GM21529 (cell line): ENCODE data around the gene PPIE.

ENCODE experiments used
- ATAC-seq: cut with Tn5 transposase; IDR thresholded peaks from one replicate; pipeline ENCODE4 v1.9.1; 2021; ENCODE audit not compliant: unreplicated experiment

PPIE gene

DNA sequence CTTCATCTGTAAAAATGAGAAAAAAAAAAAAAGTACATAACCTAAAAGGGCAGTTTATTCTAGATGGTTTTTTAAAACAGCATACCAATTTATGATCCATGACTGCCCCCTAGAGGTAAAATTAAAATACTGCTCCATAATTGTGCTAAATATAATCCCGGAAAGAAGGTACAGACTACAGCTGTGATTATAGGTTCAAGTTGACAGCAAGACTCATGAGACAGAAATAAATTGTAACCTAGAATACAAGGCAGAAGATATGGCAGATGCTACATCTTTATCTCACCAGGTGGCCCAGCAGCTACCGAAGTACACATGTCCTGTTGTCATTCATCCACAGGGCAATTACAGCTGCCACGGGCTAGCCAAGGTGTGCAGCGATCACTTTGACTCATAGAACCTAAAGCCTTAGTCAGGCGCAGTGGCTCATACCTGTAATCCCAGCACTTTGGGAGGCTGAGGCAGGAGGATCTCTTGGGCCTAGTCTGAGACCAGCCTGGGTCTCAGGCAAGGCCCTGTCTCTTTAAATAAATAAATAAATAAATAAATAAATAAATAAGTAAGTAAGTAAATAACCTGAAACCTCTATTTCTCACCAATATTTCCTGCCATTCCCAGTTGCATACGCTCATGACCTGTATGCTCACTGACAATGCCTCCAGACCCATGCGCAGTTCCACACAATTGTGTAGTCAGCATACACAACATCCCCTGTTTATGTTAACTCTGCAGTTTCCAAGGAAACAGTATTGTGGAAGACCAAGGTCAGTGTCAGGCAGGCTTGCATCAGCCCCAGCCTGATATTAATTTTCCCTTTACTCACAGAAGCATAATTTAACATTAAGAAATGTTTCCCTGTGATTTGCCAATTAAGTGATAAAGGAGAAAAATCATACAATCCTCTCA is 18.3 kb upstream of the PPIE start:
- ATAC-seq = no peak

DNA sequence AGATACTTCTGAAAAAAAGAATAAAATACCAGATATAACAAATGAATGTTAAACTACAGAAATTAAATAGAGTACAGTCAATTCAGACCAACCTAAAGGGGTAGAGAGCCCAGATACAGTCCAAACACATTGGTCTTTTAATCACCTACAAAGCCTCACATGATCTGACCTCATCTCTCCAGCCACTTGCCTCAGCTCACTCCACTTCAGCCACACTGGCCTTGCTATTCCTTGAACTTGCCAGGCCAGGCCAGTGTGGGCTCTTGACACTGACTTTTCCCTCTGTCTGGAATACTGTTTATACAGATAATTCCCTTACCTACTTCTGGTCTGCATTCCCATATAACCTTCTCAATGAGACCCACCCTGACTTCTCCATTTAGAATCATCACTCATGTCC is 17.0 kb upstream of the PPIE start:
- no peak for ATAC-seq

DNA sequence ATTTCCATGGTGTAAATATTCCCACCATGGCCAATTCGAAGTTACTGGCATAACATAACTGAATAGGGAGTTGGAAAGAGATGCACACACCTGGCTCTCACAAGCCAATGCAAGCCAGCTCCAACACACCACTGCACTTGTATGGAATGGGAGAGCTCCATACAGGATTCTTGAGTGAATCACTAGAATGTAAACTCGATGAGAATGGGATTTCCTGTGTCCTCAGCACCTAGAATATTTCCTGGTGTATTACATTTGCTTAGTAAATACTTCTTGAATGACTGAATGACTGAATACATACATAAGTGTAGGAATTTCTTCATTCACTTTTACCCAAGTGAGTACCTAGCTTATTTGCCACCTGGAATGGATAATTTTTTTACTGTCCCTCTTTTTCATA is 16.2 kb upstream of the PPIE start:
- no peak for ATAC-seq

DNA sequence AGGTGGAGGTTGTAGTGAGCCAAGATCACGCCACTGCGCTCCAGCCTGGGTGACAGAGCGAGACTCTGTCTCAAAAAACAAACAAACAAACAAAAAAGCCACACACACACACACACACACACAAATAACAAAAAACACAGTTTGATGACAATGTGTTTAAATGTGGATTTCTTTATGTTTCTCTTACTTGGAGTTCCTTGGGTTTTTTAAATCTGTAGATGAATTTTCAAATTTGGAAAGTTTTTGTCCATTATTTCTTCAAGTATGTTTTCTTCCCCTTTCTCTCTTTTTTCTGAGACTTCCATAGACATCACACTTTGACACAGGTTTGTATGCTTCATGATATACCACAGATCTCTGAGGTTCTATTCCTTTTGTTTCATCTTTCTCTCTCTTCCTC is 12.1 kb upstream of the PPIE start:
- ATAC-seq = no peak

DNA sequence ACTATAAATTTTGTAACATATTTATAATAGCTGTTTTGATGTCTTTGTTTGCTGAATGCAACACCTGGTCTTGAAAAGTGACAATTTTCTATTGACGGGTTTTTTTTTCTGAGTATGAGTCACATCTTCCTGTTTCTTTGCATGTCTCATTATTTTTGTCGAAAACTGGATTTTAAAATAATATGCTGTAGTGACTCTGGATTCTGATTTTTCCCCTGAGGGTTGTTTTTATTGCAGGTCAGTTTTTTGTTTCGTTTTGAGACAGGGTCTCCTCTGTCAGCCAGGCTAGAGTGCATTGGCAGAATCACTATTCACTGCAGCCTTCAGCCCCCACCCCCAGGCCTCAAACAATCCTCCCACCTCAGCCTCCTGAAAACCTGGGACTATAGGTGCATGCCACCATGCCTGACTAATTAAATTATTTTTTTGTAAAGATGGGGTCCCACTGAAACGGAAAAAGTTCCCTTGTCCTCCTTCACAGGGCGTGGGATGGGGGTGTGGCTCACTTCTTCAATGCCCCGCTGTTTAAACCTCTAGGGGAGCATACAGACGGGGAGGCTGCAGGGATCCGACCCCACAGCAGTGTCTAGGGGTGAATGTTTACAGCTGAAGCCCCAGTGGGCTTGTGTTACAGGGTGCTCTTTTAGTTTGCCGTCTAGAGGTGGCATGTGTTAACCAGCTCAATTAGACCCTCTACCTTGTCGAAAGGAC is 11.3 kb upstream of the PPIE start:
- ATAC-seq = peak; percentile 55

DNA sequence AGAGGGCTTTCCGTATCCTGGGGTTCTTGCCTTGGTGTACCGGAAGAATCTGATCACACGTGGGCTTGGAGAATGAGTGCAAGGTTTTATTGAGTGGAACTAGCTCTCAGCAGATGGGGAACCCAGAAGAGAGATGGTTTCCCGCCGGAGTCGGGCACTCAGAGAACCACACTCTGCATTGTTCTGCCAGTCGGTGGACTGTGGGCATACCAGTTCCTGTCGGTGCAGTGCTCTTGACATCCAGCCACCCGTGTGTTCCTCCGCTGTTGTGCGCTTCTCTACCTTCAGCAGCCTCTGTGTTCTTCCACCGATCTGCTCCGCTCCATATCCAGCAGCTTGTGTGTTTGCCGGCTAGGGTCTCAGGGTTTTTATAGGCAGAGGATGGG is 10.8 kb upstream of the PPIE start:
- ATAC-seq = no peak

DNA sequence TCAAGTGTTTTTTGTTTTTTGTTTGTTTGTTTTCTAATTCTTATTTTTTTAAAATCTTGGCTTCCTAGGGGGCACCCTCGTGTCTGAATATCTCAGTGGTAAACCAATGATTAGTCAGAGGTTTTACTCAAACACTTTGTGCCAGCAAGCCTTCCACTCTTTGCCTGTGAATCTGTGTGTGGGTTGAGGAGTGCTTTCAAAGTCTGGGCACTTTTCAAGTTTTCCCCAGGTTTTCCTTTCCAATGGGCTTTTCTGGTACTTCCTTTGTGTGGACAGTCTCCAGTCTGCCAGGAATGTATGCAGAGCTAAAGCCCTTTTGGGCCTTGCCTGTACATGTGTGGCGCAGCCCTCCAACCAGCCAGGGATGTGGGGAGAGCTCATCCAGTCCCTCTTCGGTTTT is 9.7 kb upstream of the PPIE start:
- ATAC-seq = no peak

DNA sequence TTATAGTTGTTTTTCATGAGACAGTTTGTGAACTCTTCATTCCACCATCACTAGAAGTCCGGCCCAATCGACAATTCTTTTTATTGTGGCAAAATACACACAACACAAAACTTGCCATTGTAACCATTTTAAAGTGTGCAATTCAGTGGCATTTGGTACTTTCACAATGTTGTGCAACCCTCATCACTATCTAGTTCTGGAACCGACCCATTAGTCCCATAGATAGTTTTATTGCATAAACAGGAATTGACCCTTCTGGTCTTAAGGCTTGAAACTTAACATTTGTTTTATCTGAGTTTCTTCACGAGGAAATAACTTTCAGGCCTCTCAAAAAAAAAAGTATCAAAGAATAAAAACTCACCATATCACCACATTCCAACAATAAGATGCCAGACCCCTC is 8.8 kb upstream of the PPIE start:
- ATAC-seq = no peak

DNA sequence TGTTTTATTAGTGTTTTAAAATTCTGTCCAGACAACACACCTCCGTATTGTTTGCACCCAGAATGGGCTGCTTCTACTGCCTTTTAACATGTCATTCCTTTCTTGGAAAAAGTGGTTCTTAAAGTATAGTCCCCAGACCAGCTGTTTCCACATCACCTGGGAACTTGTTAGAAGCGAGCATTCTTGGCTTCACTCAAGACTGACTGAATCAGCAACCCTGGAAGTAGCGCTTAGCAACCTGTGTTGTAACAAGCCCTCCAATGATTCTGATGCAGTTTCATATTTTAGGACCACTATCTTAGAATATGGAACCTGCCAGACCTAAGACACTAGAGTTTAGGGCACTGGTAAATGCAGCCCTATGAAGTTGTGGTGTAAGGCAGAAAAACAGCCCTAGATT is 6.0 kb upstream of the PPIE start:
- no peak for ATAC-seq

DNA sequence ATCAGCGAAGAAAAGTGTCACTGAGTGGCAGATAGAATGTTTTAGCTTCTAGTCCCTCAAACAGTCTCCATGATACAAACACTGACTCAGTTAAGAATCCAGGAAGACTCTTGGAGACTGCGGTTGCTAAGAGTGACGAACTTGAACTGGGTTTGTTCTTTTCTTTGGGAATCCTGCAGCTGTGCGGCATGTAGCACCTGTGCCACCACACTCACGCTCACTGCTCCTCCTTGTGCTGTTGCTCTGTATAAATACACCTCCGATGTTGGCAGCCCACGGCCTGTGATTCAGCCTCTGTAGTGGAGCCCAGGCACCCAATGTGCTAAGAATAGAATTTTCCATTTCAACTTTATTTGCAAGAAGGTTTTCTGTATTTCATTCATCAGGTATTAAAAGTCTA is 5.5 kb upstream of the PPIE start:
- ATAC-seq = no peak

DNA sequence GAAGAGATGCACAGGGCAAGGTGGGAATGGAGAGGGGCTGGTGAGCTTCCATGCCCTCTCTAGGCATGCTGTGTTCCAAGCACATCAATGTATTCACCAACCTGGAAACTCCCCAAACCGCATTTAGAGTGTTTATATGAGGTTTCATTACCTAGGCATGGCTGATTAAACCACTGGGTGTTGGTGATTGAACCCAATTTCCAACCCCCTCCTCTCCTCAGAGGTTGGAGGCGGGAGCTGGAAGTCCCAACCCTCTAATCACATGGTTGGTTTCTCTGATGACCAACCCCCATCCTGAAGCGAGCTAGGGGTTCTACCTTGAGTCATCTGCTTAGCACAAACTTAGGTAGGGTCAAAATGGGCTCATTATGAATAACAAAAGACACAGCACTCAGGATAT is 3.0 kb upstream of the PPIE start:
- no peak for ATAC-seq

DNA sequence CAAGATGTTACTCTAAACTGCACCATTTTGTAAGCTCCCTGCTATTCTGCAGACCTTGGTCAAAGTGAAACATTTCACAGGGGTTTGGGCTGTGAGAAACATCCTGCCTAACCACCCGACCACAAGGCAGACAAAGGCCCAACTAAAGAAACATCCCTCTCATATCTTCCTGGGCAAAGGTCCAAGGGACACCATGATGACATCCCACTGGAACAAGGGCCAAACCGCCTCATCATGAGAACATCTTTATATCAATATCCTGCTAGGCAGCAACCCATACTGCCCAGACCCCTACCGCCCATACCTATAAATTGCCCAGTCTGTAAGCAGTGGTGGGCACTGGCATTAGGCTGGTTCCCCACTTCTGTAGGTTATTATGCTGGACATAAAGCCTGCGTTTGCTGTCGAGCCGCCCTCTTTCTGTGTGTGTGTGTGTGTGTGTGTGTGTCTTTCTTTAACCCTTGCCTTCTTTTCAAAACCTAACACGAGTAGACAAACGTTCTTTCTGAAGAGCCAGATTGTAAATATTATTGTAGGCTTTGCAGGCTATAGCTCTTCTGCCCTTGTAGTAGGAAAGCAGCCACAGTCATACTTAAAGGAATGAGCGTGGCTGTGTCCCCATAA is 1.0 kb upstream of the PPIE start:
- ATAC-seq = no peak

DNA sequence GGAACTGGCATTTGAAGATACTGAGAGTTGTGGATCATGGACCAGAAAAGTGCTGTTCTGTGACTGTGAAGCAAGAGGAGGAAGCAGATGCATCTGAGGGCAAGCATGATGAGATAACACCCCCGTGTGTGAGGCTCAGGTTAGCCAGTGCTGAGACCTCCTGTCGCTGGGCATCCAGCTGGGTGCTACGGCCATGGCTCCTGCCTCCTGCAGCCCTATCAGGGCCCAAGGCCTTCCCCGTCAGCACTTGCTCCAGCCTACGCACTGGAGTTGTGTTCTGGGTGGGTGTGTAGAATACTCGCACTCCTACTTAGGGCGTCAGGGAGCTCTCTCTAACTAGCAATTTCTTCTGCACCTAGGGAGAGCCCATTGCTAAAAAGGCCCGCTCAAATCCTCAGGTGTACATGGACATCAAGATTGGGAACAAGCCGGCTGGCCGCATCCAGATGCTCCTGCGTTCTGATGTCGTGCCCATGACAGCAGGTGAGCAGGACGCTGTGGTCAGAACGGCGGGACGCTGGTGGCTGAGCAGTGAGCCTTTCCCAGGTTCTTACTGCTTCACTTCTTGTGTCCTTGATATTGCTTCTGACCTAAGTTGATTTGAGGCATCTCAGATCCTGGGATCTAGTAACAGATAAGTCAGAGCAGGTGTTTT is 6.5 kb downstream of the PPIE start:
- ATAC-seq = no peak

DNA sequence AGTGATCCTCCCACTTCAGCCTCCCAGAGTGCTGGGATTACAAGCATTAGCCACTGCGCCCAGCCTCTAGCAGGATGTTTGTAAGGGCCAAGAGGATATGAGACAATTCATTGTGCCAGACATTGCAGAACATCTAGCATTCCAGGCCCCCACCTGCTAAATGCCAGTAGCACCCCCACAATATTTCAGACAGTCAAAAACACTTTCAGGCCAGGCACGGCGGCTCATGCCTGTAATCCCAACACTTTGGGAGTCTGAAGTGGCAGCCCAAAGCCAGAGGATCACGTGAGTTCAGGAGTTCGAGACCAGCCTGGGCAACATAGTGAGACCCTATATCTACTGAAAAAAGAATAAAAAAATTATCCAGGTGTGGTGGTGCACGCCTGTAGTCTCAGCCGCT is 12.9 kb downstream of the PPIE start:
- no peak for ATAC-seq

DNA sequence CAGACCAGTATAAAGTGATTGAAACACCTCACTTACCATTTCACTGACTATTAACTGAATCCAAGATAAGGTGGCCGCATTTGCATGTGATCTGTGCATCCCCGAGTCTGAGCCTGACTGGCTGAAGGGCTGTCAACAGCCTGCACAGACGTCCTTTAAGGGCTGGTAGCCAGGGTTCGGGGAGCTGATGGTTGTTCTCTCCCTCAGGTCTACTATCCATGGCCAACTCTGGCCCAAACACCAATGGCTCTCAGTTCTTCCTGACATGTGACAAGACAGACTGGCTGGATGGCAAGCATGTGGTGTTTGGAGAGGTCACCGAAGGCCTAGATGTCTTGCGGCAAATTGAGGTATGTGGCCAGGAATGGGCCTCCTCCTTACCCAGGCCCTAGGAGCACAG is 14.0 kb downstream of the PPIE start:
- ATAC-seq = no peak

DNA sequence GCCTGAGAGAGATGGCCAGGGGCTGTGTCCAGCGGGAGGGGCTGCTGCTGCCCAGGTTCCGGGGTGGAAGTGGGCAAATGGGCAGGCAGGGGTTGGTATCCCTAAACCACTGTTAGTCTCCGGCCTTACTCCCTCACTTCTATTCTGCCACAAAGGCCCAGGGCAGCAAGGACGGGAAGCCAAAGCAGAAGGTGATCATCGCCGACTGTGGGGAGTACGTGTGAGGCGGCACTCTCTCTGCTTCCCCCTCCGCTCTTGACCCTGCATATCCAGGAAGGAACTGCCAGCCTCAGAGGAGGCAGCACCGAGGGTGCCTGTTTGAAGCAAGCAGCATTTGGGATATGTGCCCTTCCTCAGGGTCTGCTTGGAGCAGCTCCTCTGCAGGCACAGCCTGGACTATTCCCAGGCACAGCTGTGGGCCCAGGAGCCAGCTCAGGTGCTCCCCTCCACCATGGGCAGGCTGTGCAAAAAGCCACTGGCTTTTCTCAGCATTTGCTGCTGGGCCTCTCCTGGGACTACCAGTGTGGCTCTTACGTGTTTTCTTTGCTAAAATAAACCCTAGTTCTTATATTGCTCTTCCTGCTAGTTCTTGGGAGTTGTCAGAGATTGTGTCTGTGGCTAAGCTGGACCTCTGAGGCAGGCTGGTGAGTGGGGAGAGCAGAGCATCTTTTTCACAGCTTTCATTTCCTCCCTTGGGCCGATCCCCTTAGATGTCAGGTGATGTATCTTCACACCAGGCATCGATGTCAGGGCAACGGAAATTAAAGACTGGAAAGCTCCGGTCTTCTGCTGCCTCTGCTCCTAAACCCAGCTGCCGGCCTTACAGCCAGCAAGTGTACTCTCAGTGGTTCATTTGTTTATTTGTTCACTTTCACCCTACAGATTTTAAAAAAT is 14.7 kb downstream of the PPIE start:
- no peak for ATAC-seq

DNA sequence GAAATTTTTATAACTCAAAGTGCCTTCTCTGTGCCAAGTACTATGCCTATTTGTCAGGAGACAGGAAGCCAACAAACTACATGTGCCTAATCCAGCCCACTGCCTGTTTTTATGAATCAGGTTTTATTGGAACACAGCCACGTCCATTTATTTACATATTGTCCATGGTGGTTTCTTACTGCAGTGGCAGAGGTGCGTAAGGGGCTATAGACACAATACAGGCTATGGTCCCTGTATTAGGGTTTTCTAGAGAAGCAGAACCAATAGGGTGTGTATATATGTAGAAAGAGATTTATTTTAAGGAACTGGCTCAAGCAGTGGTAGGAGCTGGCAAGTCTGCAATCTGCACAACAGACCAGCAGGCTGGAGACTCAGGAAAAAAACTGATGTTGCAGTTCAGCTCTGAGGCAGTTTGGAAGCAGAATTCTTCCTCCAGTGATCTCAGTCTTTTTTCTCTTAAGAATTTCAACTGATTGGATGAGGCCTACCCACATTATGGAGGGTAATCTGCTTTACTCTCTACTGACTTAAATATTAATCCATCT is 15.4 kb downstream of the PPIE start:
- no peak for ATAC-seq

DNA sequence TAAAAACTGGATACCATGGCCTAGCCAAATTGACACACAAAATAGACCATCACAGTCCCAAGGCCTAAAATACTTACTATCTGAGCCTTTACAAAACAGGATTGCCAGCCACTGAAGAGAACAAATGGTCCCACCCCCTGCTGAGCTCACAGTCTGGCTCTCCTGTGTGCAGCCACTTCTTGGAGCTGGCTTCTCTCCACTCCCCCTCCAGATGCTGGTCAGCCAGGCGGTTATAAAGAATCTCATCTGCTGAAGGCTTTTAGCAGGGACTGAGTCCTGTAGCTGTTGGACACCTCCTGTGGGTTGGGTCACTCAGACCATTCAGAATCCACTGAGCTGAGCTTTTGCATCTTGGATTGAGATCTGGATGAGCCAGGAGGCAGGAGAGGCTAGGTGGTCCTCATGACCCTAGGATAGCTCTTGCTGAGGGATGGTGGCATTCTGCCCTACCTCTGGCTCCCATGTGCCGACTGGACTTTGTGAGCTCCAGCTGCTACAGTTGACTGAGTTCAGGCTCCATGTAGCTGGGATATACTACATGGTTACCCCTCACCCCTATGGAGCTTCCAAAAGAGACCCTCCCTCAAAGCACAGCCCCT is 16.3 kb downstream of the PPIE start:
- no peak for ATAC-seq

DNA sequence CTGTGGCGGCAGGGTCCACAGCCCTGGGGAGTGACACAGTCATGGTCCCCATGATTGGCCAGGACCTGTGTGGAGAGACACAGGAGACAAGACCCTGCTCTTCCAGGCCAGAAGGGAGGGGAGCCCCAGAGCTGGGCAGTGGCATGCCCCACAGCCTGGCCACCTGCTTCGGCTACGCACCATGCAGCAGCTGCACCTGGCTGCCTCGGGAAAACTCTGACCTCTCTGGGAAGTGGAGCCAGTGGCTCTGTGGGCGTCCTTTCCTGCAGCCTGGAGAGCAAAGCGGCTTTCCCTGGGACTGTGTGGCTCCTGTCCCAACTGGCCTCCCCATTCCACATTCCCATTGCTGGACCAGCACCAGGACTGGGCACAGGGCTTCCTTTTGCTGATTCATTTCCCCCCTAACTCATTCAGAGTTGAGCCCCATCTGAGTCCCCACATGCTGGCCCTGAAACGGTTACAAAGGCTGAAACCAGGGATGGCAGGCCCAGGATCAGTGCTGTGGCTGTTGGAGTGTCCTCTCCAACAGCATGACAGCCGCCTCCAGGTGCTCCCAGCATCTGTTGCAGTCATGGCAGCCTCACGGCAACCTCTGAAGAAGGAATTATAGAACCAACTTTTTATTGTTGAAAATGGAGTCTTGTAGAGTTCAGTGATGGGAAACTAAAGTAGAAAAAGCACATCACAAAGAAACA is 17.4 kb downstream of the PPIE start:
- no peak for ATAC-seq
